Fibroblast of pulmonary artery (primary cell): ENCODE data around the gene RPL27A.

Experiments used
- DNase-seq: peaks from one replicate; pipeline ENCODE4 v3.0.0-alpha.2; 2010; ENCODE audit warnings: low read depth
- H3K4me3 ChIP-seq: replicated peaks from 2 replicates; pipeline ENCODE4 v1.5.1; 2011; ENCODE audit warnings: low read depth, mild to moderate bottlenecking, control low read depth, low read length, moderate library complexity
- TF ChIP-seq, protein P1 (sequence below): IDR thresholded peaks from 2 replicates; pipeline ENCODE4 v1.5.1; 2011; ENCODE audit warnings: mild to moderate bottlenecking, control low read depth, low read length, inconsistent platforms; ENCODE audit errors: missing control alignments

RPL27A gene

DNA sequence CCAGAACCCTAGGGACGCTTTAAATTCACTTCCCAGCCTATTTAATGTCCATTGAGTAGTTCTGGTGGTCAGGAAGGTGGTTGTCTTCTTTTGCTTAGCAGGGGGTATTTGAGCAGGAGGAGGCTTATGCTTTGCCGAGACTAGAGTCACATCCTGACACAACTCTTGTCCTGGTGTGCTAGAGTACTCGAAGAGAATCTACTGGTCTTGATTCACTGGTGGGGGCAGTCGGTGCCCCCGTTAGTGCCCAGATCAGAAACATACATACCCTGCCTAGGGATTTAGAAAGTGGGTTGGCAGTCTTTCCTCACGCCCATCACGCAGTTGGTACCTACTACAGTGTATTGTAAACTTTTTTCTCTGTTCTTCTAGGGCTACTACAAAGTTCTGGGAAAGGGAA, 2.7 kb downstream of the RPL27A start:
- TF ChIP-seq, protein P1, sequence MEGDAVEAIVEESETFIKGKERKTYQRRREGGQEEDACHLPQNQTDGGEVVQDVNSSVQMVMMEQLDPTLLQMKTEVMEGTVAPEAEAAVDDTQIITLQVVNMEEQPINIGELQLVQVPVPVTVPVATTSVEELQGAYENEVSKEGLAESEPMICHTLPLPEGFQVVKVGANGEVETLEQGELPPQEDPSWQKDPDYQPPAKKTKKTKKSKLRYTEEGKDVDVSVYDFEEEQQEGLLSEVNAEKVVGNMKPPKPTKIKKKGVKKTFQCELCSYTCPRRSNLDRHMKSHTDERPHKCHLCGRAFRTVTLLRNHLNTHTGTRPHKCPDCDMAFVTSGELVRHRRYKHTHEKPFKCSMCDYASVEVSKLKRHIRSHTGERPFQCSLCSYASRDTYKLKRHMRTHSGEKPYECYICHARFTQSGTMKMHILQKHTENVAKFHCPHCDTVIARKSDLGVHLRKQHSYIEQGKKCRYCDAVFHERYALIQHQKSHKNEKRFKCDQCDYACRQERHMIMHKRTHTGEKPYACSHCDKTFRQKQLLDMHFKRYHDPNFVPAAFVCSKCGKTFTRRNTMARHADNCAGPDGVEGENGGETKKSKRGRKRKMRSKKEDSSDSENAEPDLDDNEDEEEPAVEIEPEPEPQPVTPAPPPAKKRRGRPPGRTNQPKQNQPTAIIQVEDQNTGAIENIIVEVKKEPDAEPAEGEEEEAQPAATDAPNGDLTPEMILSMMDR = no peak
- no peak overlapping the region for H3K4me3 ChIP-seq
- no peak for DNase-seq

DNA sequence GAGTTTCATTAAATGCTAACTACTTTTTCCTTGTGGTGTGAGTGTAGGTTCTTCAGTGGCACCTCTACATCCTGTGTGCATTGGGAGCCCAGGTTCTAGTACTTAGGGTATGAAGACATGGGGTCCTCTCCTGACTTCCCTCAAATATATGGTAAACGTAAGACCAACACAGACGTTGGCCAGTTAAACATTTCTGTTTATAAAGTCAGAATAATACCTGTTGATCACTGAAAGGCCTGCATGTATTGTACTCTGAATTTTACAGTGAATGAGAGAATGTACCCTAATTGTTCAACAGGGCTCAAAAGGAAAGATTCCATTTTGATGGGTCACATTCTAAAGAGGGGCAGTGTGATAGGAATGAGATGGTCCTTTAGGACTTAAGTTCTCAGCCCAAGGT, 3.2 kb downstream of the RPL27A start:
- TF ChIP-seq, protein P1 = no peak
- H3K4me3 ChIP-seq = no peak overlapping the region
- DNase-seq = no peak

DNA sequence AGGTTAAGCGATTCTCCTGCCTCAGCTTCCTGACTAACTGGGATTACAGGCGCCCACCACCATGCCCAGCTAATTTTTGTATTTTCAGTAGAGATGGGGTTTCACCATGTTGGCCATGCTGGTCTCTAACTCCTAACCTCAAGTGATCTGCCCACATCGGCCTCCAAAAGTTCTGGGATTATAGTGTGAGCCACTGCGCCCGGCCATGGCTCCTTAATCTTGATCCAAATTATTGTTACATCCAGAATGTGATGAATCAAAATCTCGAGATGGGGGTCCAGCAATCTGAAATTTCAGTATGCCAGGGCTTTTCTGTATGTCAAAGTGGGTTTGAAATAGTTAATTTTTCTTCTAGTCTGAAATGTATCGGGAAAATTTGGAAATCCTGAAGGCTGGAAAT, 3.7 kb downstream of the RPL27A start:
- DNase-seq = no peak
- TF ChIP-seq, protein P1 = no peak
- no peak overlapping the region for H3K4me3 ChIP-seq

DNA sequence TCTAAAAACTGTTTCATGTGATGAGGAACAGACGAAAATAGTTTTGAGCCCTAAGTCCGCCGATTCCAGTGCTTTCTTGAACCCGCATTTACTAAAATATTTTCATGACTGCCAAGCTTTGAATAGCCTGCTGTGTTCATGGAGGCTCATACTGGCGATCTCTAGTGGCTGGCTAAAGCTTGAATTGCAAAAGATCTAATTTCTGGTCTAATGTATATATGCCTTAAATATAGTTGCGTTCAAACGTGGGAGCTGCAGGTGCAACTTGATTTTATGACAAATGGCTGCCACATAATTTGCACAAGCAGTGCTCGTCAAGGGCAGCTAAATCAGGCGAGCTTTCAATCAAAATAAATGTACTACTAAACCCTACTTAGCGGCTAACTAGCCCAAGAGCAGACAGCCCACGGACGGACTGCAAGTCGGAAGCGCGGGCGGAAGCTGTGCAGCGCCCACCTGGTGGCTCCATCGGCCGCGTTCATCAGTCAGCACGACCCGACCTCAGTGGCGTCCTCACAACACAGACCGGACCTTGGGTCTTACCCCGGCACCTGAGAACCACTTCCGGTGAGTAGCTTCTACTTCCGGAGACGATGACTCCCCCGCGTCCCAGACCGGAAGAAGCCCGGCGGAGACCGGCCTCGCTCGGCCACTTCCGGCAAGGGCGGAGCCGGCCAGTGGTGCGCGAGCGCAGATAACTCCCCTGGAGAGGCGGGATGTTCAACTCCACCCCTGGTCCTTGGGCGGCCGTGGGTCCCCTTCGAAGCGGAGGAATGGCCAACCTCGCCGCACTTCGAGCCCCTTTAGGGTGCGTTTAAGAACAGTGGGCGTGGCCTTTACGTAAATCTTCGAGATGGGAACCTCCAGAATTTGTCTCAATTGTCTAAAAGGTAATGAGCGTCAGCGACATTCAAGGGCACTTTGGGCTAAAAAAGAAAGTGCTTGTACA, 6.1 kb downstream of the RPL27A start:
- DNase-seq = peak; percentile 96
- H3K4me3 ChIP-seq = peak overlapping the region; percentile 66
- TF ChIP-seq, protein P1 = no peak

DNA sequence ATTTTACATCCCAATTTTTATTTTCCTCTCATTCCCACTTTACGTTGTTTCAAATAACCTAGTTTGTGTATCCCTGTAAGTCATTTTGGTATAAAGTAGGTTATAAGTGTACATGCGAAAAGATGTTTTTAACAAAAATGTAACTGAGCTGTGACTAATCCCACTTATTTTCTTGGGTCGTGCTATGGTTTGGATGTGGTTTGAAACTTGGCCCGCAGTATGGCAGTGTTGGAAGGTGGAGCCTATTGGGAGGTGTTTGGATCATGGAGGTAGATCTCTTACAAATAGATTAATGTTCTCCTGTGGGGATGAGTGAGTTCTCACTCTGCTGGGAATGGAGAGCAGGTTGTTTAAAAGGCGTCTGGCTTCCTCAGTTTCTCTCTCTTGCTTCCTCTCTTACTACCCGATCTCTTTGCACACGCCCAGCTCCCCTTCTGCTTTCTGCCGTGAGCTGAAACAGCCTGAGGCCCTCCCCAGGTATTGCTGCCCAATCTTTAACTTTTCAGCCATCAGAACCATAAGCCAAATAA, 7.2 kb downstream of the RPL27A start:
- no peak for DNase-seq
- TF ChIP-seq, protein P1 = no peak
- no peak overlapping the region for H3K4me3 ChIP-seq

DNA sequence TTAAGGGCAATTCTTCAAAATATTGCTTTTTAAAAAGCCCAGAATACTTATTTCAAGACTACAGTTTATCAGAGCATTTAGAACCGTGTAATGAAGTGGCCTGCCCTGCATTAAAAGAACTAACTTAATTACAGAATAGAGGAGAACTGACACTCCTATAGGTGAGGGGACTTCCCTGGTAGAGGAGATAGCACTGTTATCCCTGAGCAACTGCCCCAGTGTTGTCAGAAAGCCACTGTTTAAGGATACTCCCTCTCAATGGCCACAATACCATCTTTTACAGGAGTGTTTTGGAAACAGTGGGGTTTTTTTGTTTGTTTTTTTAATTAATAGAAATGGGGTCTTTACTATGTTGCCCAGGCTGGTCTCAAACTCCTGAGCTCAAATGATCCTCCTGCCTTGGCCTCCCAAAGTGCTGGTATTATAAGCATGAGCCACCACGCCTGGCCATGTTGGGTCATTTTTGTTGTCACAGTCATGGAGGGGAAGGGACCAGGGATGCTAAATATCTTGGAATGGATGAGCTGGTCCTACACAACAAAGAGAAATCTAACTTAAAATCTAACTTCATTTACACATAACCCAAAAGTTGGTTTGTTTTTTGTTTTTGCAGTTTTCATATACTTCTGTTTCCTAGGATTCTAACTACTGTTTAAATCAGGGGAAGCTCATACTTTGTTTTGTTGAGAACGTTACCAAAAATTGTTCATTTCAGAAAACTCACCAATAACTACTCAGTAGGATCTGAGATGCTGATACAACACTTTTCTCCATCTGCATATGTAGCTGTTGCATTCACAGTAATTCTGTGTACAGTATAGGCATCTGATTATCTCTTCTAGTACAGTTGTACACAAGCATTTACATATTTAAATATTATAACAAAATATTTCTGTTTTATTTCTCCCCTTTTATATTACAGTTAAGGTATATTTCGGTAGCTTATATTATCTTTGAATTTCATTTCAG, 8.1 kb downstream of the RPL27A start:
- H3K4me3 ChIP-seq = no peak overlapping the region
- DNase-seq = no peak
- TF ChIP-seq, protein P1 = no peak
